ENCODE measurements around the gene SULT4A1. TPM values are rescaled to one million over a fixed set of nuclear protein-coding genes. Genes with fewer than 3 reads are reported as not detected.

Gene SULT4A1
- total RNA-seq, 1 donor from 2014 or later: 0.27 TPM

DNA sequence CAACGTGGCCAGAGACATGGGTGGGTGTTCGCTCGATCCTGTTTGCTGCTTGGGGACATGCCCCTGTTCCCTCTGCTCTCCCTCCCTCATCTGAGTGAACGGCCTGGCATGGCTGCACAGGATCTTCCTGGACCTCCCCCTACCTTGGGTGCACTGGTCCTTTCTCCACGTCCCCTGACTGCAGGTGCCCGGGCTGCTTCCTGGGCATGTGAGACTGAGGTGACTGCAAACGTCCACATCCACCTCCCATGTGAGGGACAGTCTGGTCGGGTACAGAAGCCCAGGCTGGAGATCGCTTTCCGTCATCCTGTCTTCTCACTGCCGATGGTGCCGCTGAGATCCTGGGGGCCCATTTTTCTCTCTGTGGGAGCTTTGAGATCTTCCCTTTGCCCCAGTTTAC is 11.8 kb downstream of the SULT4A1 start:
- peak; percentile 38 for DNase-seq (ENCODE audit: low spot score)
- no peak for ATAC-seq
- intact Hi-C loops (cut with DNase I): no loop called here

DNA sequence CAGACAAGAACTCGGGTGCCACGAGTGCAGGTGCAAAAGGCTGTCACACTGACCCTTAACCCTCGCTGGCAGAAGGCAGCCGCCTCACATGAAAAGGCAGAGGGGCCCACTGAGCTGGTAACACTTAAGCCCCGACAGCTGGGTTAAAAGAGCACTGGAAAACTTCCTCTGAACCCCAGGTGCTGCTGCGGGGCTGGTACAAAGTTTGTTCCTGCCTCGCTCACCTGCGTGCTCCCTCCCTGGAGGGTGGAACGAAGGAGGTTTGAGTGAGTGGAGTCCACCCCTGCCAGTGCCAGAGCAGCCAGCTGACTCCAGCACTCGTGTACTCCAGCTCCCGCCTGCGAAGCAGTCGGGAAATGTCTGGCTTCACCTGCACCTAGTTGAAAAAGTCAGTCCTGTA is 12.6 kb downstream of the SULT4A1 start:
- peak; percentile 33 for DNase-seq (ENCODE audit: low spot score)
- ATAC-seq: no peak
- intact Hi-C loops (cut with DNase I): loop anchor here (5.0 kb wide), 1 partner anchor 43 kb away; the partner anchor contains the start of gene PNPLA5

DNA sequence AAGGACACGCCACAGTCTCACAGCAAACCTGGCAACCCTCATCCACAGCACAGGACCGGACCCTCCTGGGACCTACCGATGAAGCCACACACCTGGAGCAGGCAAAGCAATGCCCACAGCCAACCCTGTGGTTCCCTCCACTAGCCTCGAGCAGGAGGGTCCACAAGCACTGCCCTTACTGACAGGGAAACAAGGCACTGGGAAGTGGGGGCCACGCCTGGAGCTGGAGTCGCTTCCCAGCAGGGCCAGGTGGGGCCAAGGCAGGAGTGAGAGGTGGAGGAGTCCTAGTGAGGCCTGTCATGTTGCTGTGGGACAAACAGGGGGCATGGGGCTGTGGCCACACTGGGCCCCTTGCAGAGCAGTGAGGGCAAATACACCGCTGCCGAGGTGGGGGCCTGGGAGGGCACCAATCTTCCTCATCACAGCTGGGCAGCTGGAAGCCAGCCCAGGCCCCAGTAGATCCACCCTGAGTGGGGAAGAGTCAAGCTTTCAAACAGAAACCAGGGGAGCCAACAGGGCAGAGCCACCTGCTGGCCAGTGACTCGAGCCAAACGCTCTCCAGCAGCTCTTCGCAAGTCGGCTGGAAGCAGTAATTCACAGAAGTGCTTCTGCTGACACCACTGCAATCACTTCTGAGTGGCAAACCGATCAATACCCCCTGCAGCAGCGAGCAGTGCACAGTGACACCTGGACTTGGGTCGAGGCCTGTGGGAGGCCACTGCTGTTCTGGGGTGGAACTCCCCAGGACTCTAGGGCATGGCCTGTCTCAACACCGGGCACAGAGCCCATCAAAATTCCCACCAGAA is 13.7 kb downstream of the SULT4A1 start:
- DNase-seq (ENCODE audit: low spot score) (peak; percentile 46), ATAC-seq (no peak)
- intact Hi-C loops (cut with DNase I): loop anchor here (5.0 kb wide), 1 partner anchor 44 kb away; the partner anchor contains the start of gene PNPLA5

DNA sequence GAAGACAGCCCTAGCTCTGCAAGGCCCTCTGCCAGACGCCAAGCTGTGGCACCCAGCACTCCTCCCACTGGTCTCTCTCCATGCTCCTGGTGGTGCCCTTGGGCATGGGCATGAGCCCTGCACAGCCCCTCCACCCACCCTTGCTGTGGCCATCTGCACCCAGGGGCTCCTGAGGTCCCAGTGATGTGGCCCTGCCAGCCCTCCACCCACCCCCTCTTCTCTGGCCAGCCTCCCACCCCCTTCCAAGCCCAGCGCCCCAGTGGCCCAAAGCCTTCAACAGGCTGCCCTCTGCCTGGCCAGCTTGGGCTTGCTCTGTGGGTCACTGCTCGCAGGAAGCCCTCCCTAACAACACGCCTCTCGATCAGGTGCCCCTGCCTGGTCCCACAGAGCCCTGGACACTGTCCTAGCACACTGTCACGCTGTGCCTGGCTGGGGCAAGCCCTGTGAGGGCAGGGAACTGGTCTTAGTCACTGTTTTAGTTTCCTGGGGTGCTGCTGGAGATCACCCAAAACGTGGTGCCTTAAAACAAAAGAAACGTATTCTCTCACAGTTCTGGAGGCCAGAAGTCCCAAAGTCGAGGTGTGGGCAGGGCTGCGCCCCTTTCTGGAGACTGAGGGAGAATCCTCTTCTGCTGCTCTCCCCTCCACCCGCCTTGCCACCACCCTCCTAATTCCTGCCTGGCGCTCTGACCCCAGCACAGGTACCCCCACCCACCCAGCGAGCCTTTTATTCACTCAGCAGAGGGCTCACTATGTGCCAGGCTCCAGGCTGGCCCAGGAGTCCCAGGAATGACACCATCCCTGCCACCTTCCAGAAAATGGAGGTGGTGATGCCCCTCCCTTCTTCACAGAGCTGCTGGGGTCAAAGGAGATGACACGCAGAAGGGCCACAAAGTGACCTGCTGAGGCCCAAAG is 14.7 kb downstream of the SULT4A1 start:
- ATAC-seq: no peak
- DNase-seq (ENCODE audit: low spot score): peak; percentile 41
- intact Hi-C loops (cut with DNase I): loop anchor here (5.0 kb wide), 1 partner anchor 45 kb away; the partner anchor contains the start of gene PNPLA5

DNA sequence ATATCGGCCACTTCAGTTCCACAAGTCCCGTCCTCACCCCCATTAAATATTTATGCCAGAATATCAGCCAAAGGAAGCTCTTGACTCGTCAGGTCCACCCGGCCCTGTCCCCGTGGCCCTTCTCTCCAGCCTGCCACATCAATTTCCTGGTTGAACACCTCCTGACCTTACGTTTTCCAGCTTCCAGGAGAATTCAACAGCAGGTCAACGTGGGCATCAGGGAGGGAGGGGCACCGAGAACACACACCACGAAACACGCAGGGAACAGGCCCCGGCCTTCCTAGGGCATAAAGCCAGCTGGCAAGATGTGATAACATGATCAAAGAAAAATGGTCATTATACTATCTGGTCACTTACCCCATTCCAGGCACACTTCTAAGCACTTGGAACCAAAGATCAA is 15.3 kb downstream of the SULT4A1 start:
- ATAC-seq (no peak), DNase-seq (ENCODE audit: low spot score) (peak; percentile 19)

DNA sequence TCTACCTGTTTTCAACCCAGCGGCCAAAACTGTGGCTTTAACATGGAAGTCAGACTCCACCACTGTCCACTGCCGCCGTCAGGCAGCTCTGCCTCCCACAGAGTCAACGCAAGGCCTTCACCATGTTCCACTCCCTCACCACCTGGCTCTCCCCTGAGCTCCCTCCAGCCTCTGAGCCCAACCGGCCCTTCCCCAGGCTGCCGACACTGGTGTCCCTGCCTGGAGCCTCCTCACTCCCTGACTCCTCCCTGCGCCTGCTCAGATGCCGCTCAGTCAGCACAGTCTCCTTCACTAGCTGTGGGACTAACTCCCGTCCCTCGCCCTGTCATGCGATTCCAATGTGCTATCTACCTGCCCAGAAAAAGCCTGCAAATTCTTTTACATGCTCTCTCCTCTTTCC is 16.3 kb downstream of the SULT4A1 start:
- peak; percentile 44 for DNase-seq (ENCODE audit: low spot score)
- no peak for ATAC-seq
- intact Hi-C loops (cut with DNase I): loop anchor here (5.0 kb wide), 1 partner anchor 46 kb away; the partner anchor contains the start of gene PNPLA5

More for the DNA sequence above, 15.3 kb downstream of the SULT4A1 start:
- intact Hi-C loops (cut with DNase I): loop anchor here (5.0 kb wide), 1 partner anchor 45 kb away; the partner anchor contains the start of gene PNPLA5

DNA sequence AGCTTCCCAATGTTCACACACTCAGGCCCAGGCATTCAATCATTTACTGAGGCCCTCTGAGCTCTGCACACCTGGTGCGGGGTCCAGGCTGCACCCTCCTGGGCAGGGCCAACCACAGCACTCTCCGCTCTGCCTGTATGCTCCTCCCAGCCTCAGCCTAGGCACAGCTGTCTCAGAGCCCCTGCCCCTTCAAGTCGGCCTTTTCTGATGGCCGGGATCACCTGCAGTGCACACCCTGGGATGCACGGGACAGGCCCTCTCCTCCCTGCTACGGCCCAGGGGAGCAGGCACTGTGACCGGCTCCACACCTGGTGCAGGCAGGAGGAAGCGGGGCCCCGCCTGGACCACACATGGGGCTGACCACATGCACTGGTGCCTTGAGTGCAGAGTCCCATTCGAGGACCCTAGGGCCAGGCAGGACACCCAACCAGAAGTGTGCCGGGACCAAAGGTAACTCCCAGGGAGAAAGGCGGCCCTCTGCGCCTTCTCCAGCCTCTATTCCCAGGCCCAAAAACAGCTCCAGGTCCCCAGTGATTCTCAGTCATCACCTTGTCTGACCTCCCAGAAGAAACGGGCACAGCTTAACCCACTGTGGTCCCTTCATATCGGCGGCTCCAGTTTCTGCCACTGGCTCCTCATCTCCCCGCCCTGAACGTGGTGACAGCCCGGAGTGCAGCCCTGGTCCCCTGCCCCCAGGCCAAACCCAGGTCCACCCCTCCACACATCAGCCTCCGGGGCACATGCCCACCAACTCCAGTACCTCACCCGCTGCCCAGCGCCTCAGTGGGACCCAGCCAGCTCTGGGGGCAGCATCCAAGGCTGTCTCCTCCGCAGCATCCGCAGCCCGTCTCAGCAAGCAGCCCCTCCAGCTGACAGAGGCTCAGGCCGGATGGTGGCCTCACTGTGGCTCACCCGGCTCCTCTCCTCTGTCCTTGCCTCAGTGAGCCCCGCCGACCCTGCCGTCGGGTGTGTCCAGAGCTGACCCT is 17.5 kb downstream of the SULT4A1 start:
- no peak for DNase-seq (ENCODE audit: low spot score)
- ATAC-seq: no peak
- intact Hi-C loops (cut with DNase I): loop anchor here (5.0 kb wide), 1 partner anchor 47 kb away; the partner anchor contains the start of gene PNPLA5

DNA sequence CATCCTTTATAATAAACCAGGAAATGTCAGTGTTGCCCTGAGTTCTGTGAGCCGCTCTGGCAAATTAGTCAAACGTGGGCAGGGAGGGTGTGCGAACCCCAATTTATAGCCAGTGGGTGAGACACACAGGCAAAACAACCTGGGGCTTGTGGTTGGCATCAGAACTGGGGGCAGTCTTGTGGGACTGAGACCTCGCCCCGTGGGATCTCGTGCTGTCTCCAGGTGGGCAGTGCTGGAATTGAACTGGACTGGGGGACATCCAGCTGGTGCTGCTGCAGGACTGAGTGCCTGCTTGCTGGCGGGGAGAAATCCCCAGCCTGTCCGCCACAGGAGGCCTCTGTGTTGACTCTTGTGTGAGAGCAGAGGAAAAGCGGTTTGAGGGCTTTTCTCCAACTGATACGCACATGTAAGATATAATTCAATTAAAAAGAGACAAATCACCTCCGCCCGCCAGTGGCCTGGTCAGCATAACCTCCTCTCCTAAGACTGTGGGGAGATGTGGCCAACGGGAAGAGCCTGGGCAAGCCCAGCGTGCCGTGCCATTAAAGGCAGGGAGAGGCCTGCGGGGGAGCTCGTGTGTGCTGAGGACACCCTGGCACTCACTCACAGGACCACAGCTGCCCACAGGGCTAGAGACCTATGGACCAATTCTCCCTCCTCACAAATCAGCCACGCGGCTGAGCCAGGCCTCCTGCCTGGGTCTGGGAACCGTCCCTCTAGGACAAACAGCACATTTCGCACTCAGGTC is 18.4 kb downstream of the SULT4A1 start:
- intact Hi-C loops (cut with DNase I): no loop called here
- ATAC-seq (no peak), DNase-seq (ENCODE audit: low spot score) (no peak)

DNA sequence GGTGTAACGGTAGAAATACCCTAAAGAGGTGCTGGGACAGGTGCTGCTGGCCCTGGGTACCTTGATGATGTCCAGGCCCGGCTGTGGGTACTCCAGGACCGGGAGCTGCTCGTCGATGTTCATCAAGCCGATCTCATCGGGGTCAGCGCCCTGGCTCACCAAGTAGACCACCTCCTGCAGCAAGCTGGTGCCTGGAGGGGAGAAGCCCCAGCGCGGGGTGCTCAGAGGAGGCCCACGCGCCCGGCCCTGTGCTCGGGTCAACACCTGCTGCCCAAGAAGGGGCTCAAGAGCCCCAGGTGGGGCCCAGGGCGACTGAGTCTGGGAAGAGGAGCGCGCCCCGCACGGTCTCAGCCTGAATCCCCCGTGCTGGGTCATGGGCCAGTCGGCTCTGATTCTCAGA is 20.6 kb downstream of the SULT4A1 start:
- intact Hi-C loops (cut with DNase I): no loop called here
- ATAC-seq: no peak

DNA sequence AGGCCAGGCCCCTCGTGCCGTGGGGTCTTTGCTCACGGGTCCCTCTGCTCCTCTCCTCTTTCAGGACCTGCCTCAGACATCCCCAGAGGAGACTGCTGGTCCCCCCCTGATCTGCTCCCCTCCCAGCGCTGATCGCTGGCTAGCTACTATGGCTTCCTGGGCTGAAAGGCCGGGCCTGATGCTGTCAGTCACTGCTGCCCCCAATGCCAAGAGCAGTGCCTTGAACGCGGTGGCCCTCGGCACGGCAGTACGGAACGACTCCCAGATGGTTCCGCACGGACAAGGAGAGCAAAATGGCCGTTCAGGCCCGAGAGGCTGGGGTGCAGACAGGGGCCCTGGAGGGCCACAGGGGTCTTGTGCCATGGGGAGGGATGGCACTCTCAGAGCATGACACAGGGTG is 21.5 kb downstream of the SULT4A1 start:
- intact Hi-C loops (cut with DNase I): no loop called here
- DNase-seq (ENCODE audit: low spot score): no peak
- ATAC-seq: no peak

More for the DNA sequence above, 20.6 kb downstream of the SULT4A1 start:
- no peak for DNase-seq (ENCODE audit: low spot score)

DNA sequence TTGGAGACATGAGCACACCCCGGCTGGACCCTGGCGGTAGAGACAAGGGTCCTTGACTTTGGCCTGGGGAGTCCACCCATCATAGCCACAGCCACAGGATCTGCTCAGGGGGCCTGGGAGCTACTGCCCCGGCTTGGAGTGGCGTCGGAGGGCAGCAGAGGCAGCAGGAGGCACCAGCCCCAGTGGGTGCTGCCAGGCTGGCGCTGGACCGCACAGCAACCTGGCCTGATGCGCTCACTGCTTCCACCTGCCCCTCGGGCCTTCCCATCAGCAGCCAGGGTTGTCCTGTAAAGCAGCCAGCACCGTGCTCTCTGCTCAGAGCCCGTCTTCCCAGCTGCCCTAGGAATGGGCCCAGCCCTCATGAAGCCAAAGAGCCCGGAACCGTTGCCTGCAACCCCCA is 21.9 kb downstream of the SULT4A1 start:
- intact Hi-C loops (cut with DNase I): no loop called here
- no peak for DNase-seq (ENCODE audit: low spot score)
- no peak for ATAC-seq

DNA sequence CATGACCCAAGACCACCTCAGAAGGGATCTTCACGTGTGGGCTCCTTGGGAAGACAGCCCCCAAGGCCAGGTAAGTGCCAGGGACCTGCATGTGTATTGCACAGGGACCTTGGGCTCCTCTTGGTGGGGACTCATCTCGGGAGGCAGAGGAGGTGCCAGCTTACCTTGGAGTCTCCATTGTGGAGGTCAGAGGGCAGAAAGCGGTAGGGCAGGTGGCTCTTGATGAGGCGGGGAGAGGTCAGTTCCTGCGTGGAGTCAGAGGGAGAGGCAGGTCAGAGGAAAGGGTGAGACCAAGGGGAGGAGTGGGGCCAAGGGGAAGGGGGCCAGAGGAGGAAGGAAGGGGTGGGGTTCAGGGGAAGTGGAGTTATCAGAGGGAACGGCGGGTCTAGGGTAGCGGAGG is 22.5 kb downstream of the SULT4A1 start:
- intact Hi-C loops (cut with DNase I): no loop called here
- ATAC-seq: no peak
- no peak for DNase-seq (ENCODE audit: low spot score)

DNA sequence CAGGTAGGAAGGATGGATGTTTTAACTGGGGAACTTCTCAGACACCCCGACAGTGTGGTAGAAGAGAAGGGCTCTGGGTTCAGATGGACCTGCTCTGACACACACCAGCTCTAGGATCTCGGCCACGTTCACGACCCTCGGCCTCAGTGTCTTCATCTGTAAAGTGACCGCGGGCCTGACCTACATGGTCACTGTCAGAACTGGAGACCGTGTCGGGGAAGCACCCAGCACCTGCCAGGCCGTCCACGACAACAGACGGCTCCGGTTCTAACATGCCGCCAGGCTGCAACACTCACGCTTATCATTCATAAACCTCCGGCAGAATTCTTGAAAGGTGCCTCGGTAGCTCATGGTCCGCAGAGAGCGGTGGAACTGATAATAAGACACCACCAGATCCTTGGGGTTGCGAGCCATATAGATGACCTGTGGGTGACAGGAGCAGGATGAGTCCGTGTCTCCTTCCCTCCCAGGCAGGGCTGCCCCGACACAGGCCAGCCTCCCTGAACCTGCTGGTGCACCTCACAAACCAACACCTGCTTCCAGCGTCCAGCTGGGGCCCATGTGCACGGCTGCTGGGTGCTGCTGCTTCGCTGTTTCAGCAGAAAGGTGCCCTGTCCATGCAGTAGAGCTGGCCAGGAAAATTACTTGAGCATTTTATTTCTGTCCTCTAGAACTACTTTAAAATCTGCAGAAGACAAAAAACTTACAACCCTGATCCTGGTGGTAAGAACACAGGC is 23.6 kb downstream of the SULT4A1 start:
- DNase-seq (ENCODE audit: low spot score): no peak
- no peak for ATAC-seq
- intact Hi-C loops (cut with DNase I): no loop called here

DNA sequence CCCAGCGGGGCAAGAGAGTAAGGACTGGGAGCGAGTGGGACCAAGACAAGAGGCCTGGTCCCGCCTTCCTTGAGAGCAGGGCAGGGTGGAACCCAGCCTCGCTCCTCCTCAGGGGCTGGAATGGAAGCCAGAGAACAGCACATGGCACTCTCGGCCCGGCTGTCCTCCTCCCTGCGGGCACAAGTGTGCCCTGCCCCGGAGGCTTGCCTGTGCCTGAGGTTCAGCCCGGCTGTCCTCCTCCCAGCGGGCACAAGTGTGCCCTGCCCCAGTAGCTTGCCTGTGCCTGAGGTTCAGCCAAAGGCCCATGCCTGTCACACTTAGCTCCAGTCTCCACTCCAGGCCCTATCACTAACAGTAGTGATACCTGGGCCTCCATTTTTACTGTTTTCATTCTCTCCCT is 24.2 kb downstream of the SULT4A1 start:
- no peak for ATAC-seq
- intact Hi-C loops (cut with DNase I): no loop called here
- DNase-seq (ENCODE audit: low spot score): no peak

DNA sequence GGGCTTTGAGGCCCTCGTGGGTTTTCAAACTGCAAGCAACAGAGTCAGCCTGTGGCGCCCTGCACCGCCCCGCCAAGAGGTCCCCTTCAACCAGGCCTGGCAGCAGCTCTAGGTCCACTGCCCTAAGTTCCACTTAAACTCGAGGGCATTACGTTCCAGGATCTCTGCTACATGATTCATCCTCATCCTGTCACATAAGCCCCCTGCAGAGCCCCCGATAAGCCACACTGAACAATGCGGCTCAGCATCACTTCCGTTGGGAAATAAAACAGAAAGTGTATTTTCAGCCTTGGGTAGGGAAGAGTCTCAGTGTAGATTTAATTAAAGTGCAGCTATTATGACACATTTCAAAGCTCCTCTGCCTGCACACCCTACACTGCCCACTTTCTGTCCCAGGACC is 24.6 kb downstream of the SULT4A1 start:
- intact Hi-C loops (cut with DNase I): no loop called here

DNA sequence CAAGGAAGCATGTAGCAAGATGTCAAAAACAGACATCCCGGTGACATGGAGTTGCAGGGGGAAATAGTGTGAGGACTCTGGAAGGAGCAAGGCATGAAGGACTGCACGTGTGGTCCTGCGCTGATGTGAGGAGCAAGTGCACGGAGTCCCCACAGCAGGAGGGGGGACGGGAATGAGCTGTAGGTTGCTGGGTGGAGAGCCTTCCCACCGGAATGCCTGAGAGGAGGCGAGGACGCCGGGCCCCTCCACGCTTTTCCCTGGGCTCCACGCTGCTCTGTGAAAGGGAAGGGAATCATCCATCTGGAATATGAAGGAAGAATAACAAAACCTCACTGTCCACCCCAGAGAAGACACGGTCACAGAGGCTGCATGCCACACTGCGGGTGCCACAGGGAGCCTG is 26.6 kb downstream of the SULT4A1 start:
- intact Hi-C loops (cut with DNase I): no loop called here
- DNase-seq (ENCODE audit: low spot score) (no peak), ATAC-seq (no peak)

More for the DNA sequence above, 24.6 kb downstream of the SULT4A1 start:
- no peak for ATAC-seq
- no peak for DNase-seq (ENCODE audit: low spot score)

DNA sequence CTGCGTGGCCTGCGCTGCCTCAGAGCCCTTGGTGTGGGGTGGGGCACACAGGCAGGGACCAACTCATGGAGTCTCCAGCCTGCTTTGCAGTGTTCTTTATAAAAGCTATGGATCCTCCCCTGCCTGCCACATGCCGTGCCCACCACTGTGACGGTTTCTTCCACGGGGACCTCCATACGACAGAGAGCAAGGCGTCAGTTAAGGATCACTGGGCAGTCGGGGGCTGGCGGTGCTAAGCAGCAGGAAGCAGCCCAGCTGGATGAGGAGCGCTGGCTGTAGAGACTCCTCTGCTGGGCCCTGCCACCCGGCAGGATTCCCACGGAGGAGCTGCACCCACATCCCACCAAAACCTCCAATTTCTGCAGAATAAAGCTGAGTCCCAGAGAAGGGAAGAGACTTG is 27.1 kb downstream of the SULT4A1 start:
- no peak for DNase-seq (ENCODE audit: low spot score)
- no peak for ATAC-seq
- intact Hi-C loops (cut with DNase I): no loop called here
